CD14-positive monocyte (primary cell): Measurements from ENCODE around the gene M6PR. TPM values are rescaled to one million over a fixed set of nuclear protein-coding genes. Genes with fewer than 3 reads are reported as not detected.

ENCODE experiments used
- DNase-seq, 3 donors: peaks; one replicate each; pipeline ENCODE4 v3.0.0-alpha.2; 2011 to 2022
- H2AFZ ChIP-seq: 2 replicates; pipeline ENCODE4 v1.6.0; 2012; ENCODE audit warnings: mild to moderate bottlenecking, low read depth, low read length, inconsistent platforms; ENCODE audit not compliant: insufficient read depth, poor library complexity, severe bottlenecking
- H3K27ac ChIP-seq, 2 donors: 1 replicate in 1 of 2; 2 replicates in 1 of 2; pipeline ENCODE4 v1.5.1; 2012 to 2013; ENCODE audit warnings: low read length in 2 of 2, control low read depth in 1 of 2, inconsistent platforms in 1 of 2, low read depth in 1 of 2, mild to moderate bottlenecking in 1 of 2
- H3K27me3 ChIP-seq, 2 donors: one replicate each; pipeline versions ENCODE4 v1.6.0 to v1.6.1; 2011 to 2013; ENCODE audit warnings: low read length in 2 of 2; ENCODE audit not compliant: control insufficient read depth in 2 of 2, insufficient read depth in 2 of 2
- H3K36me3 ChIP-seq, 2 donors: replicated peaks in 1 of 2; 1 replicate in 1 of 2; 2 replicates in 1 of 2; pipeline versions ENCODE4 v1.5.1 to v1.6.1; 2012 to 2013; ENCODE audit warnings: low read length in 2 of 2, control low read depth in 1 of 2, inconsistent platforms in 1 of 2, mild to moderate bottlenecking in 1 of 2; ENCODE audit not compliant: insufficient read depth in 2 of 2, control insufficient read depth in 1 of 2
- H3K4me1 ChIP-seq, 2 donors: 1 replicate in 1 of 2; 2 replicates in 1 of 2; pipeline versions ENCODE4 v1.5.1 to v1.6.1; 2012 to 2013; ENCODE audit warnings: low read length in 2 of 2, control low read depth in 1 of 2, inconsistent platforms in 1 of 2, mild to moderate bottlenecking in 1 of 2, moderate library complexity in 1 of 2; ENCODE audit not compliant: insufficient read depth in 2 of 2, control insufficient read depth in 1 of 2
- H3K4me2 ChIP-seq: replicated peaks from 2 replicates; pipeline ENCODE3; 2012; ENCODE audit warnings: low read length, moderate library complexity, mild to moderate bottlenecking; ENCODE audit not compliant: poor library complexity, severe bottlenecking; ENCODE audit errors: extremely low read depth
- H3K4me3 ChIP-seq, 3 experiments: fragments of 200-600 bp in 1 of 3; sonication (generic) in 1 of 3; replicated peaks in 1 of 3; 1 replicate in 2 of 3; 2 replicates in 1 of 3; pipeline ENCODE4 v1.5.1; 2011 to 2013; ENCODE audit warnings: low read length in 3 of 3, mild to moderate bottlenecking in 3 of 3, control low read depth in 2 of 3, low read depth in 2 of 3, inconsistent platforms in 1 of 3, moderate library complexity in 1 of 3
- H3K79me2 ChIP-seq: 2 replicates; pipeline ENCODE4 v1.6.0; 2012; ENCODE audit warnings: mild to moderate bottlenecking, control low read depth, inconsistent platforms, low read length, moderate library complexity; ENCODE audit not compliant: insufficient read depth
- H3K9ac ChIP-seq: 2 replicates; pipeline ENCODE4 v1.6.0; 2017; ENCODE audit warnings: low read length, mild to moderate bottlenecking; ENCODE audit not compliant: insufficient read depth, poor library complexity, severe bottlenecking
- H3K9me3 ChIP-seq, 2 donors: replicated peaks in 1 of 2; 1 replicate in 1 of 2; 2 replicates in 1 of 2; pipeline versions ENCODE4 v1.5.1 to v1.6.1; 2012 to 2013; ENCODE audit warnings: low read length in 2 of 2, control low read depth in 1 of 2; ENCODE audit not compliant: control insufficient read depth in 1 of 2, insufficient read depth in 1 of 2
- H4K20me1 ChIP-seq: 2 replicates; pipeline ENCODE4 v1.6.0; 2012; ENCODE audit warnings: mild to moderate bottlenecking, low read length, control low read depth, moderate library complexity; ENCODE audit not compliant: insufficient read depth
- H3K27ac Mint-ChIP-seq, 7 donors: one replicate each; pipeline ENCODE4 v1.8.0; 2020; ENCODE audit warnings: mild to moderate bottlenecking in 7 of 7, mixed read lengths in 7 of 7, moderate library complexity in 6 of 7, inconsistent platforms in 2 of 7
- H3K27me3 Mint-ChIP-seq, 3 donors: one replicate each; pipeline ENCODE4 v1.8.0; 2021 to 2022; ENCODE audit warnings: low read depth in 3 of 3, mild to moderate bottlenecking in 3 of 3, mixed read lengths in 3 of 3, moderate library complexity in 3 of 3, inconsistent platforms in 1 of 3
- H3K36me3 Mint-ChIP-seq, 2 donors: one replicate each; pipeline ENCODE4 v1.8.0; 2020; ENCODE audit warnings: mixed read lengths in 2 of 2, inconsistent platforms in 1 of 2, mild to moderate bottlenecking in 1 of 2
- H3K4me1 Mint-ChIP-seq: one replicate; pipeline ENCODE4 v1.8.0; 2020; ENCODE audit warnings: mild to moderate bottlenecking, mixed read lengths
- H3K4me3 Mint-ChIP-seq, 2 donors: one replicate each; pipeline ENCODE4 v1.8.0; 2020; ENCODE audit warnings: mild to moderate bottlenecking in 2 of 2, mixed read lengths in 2 of 2, moderate library complexity in 1 of 2
- H3K9me3 Mint-ChIP-seq, 7 donors: one replicate each; pipeline ENCODE4 v1.8.0; 2020 to 2022; ENCODE audit warnings: mixed read lengths in 7 of 7, mild to moderate bottlenecking in 6 of 7, moderate library complexity in 6 of 7, inconsistent platforms in 2 of 7
- CTCF ChIP-seq: fragments of 200-600 bp; IDR thresholded peaks from one replicate; pipeline ENCODE4 v1.8.0; 2022; ENCODE audit warnings: antibody characterized with exemption, mild to moderate bottlenecking
- WGBS: methylation state at CpG from one replicate; pipeline ENCODE4 v1.1.5; 2013; ENCODE audit warnings: missing lambda C conversion rate; ENCODE audit not compliant: insufficient coverage; 5-methylcytosine and 5-hydroxymethylcytosine counted together
- intact Hi-C, 2 donors: fragments of 100-400 bp; cut with micrococcal nuclease; formaldehyde crosslinking; loops; one replicate each; pipeline versions ENCODE4 v1.15.0 to v1.15.1; 2023
- polyA plus RNA-seq, 3 donors: library from polyadenylated mRNA; depleted of rRNA in 1 of 3; unstranded in 2 of 3; stranded (reverse) in 1 of 3; fragments of 300-500 nt in 2 of 3; fragments of >200 nt in 1 of 3; fragmentation: Illumina TruSeq in 2 of 3; gene quantifications; 1 replicate in 2 of 3; 2 replicates in 1 of 3; pipeline ENCODE4 v1.2.3, GENCODE V29; 2012 to 2021

Gene M6PR
- polyA plus RNA-seq, 3 donors: 158 to 285 (median 268) TPM

DNA sequence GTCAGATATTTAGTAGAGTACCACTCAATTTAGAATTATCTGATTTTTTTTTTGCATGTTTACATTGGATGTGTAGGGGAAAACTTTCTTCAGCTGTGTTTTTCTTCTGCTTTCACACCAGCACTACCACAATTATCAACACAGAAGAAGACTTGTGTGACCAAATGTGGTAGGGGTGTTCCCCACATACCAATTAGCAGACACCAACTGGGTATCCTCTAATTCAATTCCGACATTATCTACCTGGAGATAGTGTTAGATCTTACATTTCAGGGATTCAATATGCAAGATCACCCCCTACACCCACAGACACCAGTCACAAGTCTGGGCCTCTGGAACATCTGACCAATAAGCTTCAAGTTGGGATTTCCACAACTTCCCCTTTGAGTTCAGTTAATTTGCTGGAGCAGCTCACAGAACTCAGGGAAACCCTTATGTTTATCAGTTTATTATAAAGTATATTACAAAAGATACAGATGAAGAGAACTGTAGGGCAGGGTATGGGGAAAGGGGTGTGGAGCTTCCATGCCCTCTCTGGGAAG, 35.8 kb upstream of the M6PR start:
- Mint-ChIP-seq H3K4me1 (peaks cover 41% of the 10 kb centered on the region), H3K27me3 (peaks cover 0 to 4% (median 0%) of the 10 kb centered on the region in 3 donors), H3K4me3 (no peak overlapping the region), H3K9me3 (peaks cover 3 to 9% (median 6%) of the 10 kb centered on the region in 7 donors), H3K36me3 (no peaks in the 10 kb centered on the region), H3K27ac (peak overlapping the region in 1 of 7 donors; percentile 43)
- Histone ChIP-seq H3K79me2 (no peaks in the 10 kb centered on the region), H3K4me1 (peaks cover 38 to 46% of the 10 kb centered on the region in 2 donors), H3K27me3 (no peaks in the 10 kb centered on the region), H3K9ac (no peak overlapping the region), H3K4me2 (no peak overlapping the region), H3K36me3 (no peaks in the 10 kb centered on the region), H3K9me3 (peaks cover 4 to 5% of the 10 kb centered on the region in 2 donors), H3K4me3 (no peak overlapping the region), H3K27ac (no peak overlapping the region), H2AFZ (peak overlapping the region; percentile 25), H4K20me1 (no peaks in the 10 kb centered on the region)
- WGBS: no CpG with 5 or more reads among the region's 1 CpG
- intact Hi-C loops: no loop called here
- peak in 2 of 3 donors; percentile 4 to 51 for DNase-seq
- TF ChIP-seq CTCF: no peak

DNA sequence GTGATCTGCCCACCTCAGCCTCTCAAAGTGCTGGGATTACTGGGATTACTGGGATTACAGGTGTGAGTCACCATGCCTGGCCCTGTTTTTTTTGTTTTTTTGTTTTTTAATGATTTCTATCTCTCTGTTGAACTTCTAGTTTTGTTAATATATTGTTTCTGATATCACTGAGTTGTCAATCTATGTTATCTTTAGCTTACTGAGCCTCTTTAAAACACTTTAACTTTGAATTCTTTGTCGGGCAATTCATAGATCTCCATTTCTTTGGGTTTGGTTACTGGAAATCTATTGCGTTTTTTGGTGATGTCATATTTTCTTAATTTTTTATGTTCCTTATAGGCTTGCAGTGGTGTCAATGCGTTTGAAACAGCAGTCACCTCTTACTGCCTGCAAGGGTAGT, 30.7 kb upstream of the M6PR start:
- Mint-ChIP-seq H3K4me1 (no peaks in the 10 kb centered on the region), H3K4me3 (no peak overlapping the region), H3K27ac (no peak overlapping the region), H3K36me3 (peaks cover 2 to 4% of the 10 kb centered on the region in 2 donors), H3K27me3 (peaks cover 0 to 2% (median 0%) of the 10 kb centered on the region in 3 donors), H3K9me3 (peaks cover 13 to 26% (median 19%) of the 10 kb centered on the region in 7 donors)
- no peaks in the 10 kb centered on the region for H4K20me1 ChIP-seq
- no peak overlapping the region for H2AFZ ChIP-seq
- DNase-seq: no peak
- H3K27ac ChIP-seq: no peak overlapping the region
- intact Hi-C loops: no loop called here
- no peak overlapping the region for H3K4me2 ChIP-seq
- H3K36me3 ChIP-seq: no peaks in the 10 kb centered on the region
- 78% methylated on average over 1 of the region's 3 CpGs for WGBS
- no peak for TF ChIP-seq CTCF
- peaks cover 6 to 17% of the 10 kb centered on the region in 2 donors for H3K9me3 ChIP-seq
- no peaks in the 10 kb centered on the region for H3K4me1 ChIP-seq
- no peak overlapping the region for H3K9ac ChIP-seq
- no peaks in the 10 kb centered on the region for H3K79me2 ChIP-seq
- no peak overlapping the region for H3K4me3 ChIP-seq
- no peaks in the 10 kb centered on the region for H3K27me3 ChIP-seq
